HG02943 (cell line): Measurements from ENCODE around the gene SNRPD2.
A peak's percentile ranks its signal among the peaks of the same experiment; 100 is the strongest.
"Not testable (repeated sequence)": the region's sequence is repeated elsewhere in the genome, so short reads cannot be mapped to it uniquely, and the experiment has no call there.

Experiments used
- ATAC-seq: cut with Tn5 transposase; IDR thresholded peaks from one replicate; pipeline ENCODE4 v1.9.1; 2021; ENCODE audit warnings: mild to moderate bottlenecking, low read depth, moderate library complexity; ENCODE audit not compliant: unreplicated experiment

SNRPD2 gene

DNA sequence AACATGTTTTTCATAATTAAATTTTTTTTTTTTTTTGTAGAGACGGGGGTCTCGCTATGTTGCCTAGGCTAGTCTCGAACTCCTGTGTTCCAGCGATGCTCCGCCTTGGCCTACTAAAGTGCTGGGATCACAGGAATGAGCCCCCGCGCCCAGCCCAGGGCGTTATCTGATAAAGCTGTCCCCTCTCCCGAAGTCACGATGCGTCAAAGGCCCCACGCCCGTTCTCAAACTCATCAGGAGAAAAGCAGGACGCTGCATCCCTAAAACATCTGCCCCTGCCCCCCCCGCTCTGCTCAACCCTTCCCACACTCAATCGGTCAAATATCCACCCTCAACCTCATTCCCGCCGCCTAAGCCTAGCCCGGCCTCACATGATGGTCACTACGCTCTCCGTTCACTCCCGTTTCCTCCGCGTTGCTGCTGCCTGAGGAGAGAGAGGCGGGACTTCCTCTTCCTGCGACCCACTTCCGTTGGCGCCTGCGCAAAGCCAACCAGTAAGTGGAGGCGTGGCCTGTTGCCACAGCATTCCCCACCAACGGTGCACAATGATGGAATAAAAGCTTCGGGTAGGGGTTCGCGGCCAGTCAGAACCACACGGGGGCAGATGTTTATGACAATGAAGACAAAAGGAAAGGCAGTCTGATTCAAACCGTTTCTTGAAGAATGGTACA is at the start of gene SNRPD2:
SNRPD2 (minus strand) TSS at position 438 of the 671 bp plus-strand sequence; CDS start at position 373, 65 bp downstream.
- peak; percentile 52 for ATAC-seq

DNA sequence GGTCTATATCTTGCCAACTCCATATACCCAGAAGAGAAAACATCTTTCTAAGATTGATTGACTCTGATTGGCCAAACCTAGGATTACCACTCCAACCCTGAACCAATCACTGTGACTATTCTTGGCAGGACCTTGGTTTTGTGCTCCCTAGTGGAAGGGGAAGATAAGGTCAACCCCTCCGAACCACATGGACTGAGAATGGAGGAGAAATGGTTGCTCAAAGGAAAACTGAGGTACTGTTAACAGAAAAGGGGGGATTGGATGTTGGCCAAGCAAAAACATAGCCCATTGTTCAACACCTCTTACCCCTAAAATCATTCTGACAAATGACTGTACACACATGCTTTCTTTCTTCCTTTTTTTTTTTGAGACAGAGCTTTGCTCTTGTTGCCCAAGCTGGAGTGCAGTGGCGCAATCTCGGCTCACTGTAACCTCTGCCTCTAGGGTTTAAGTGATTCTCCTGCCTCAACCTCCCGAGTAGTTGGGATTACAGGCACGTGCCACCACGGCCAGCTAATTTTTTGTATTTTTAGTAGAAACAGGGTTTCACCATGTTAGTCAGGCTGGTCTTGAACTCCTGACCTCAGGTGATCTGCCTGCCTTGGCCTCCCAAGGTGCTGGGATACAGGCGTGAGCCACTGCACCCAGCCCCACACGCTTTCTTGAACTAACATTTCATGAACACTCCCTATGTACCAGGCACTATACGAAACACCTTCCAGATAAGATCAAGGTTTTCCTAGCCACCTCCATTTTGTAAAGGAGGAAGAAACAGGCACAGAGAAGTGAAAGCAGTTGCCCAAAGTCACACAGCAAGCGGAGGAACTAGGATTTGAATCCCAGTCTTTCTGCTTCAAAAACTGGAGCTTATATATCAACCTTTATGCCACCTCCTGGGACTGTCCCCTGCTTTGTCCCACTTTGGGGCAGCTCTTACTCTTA is 48.0 kb upstream of the SNRPD2 start:
- no peak for ATAC-seq

DNA sequence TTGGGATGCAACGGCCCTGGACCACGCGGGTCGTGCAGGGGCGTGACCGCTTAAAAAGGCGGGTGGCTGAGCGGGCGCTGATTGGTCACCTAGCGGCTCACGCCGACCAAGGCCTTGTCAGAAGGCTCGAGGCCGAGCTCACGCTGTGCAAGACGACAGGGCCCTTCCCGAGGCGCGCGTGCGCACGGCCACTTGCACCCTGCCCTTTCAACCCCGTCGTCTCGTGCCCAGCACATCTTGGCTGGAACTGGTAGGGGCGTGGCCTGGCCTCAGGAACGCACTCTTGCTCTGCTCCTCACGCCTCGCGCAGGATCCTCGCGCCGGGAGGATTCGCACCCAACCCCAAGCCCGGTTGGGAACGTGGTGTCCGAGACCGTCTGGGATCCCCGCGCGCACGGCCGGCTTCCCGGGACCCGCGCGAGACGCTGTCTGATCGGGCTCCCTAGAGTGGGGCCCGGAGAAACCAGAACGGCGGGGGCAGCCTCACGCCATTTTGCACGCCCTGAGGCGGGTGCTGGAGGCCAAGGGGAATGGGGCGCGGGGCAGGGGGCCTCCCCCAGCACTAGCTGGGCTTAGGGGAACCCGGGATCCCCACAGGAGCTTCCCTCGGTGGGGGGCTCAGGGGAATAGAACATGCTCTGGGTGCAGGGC is 41.5 kb upstream of the SNRPD2 start, which contains the start of gene MEIOSIN:
MEIOSIN (plus strand) TSS at position 280 of the 651 bp plus-strand sequence. CDS start 1,938 bp downstream, outside the sequence.
- ATAC-seq, result no peak

DNA sequence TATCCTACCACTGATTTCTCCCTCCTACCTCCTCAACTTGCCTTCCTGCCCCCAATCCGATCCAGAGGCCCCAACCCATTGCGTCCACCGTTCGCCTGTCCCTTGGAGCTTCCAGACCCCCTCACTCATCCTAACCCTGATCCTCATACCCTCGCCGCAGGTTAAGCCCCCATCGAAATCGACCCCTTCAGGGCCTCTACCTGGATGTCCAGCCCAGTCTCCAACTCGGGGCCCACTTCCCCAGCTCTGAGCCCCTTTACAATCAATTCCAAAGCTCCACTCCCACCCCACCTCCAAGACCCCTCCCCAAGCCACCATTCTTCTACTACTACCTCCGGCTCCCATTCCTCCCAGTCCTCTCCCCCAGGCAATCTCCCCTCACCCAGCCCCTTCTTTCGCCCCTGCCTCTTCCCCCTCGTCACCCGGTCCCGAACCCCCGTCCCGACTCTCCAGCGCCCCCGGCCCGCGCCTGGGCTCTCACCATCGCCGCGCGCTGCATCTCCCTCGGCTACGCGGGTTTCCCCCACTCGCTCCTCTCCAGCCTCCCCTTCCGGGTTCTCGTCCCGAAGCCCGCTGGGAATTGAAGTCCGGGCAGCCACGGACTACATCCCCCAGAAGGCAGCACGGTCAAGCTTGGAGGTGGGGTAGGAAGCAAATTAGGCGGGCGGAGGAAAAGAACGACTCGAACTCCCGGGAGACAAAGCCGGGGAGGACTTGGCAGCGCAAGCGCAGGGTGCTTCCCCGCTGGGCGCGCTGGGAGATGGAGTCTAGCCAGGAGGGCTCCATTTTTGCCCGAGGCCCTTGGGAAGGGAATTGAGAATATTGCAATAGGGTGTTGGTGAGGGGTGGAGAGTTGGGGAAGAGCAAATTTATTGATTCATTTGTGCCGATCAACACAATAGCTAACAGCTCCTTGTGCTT is 38.9 kb upstream of the SNRPD2 start, which contains the start of gene FBXO46:
FBXO46 (minus strand) TSS at position 529 of the 921 bp plus-strand sequence. CDS start 17,401 bp downstream, outside the sequence.
- ATAC-seq, result peak; percentile 78

DNA sequence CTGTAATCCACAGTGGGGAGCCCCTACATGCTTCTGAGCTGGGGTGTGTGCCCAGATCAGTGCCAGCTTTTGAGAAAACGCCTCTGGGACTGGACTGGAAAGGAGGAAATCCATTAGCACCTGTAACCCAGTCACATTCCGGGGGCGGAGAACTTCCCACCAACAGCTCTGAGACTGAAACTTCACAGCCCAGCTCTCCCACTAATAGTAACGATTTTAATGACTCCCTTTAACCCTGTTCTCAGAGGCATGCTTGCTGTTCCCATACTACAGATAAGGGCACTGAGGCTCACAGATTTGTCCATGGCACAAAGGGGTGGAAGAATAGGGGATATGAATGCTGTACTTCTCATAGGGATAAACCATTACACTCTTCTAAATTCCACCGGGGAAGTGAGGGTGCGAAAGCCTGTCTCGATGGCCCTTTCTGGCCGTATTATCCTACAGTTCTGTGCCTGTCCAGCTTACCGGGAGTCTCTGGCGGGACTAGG is 38.1 kb upstream of the SNRPD2 start:
- no peak for ATAC-seq

DNA sequence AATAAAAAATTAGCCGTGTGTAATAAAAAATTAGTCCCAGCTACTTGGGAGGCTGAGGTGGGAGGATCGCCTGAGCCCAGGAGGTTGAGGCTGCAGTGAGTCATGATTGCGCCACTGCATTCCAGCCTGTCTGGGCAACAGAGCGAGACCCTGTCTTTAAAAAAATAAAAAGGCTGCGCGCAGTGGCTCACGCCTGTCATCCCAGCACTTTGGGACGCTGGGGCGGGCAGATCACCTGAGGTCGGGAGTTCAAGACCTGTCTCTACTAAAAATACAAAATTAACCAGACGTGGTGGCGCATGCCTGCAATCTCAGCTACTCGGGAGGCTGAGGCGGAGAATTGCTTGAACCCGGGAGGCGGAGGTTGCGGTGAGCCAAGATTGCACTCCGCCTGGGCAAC is 36.9 kb upstream of the SNRPD2 start:
- not testable (repeated sequence) for ATAC-seq

DNA sequence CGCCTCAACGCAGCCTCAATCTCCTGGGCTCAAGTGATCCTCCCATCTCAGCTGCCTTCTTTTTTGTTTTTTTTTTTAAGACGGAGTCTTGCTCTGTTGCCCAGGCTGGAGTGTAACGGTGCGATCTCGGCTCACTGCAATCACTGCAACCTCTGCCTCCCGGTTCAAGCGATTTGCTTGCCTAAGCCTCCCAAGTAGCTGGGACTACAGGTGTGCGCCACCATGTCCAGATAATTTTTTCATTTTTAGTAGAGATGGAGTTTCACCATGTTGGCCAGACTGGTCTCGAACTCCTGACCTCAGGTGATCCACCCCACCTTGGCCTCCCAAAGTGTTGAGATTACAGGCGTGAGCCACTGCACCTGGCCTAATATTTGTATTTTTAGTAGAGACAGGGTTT is 28.3 kb upstream of the SNRPD2 start:
- not testable (repeated sequence) for ATAC-seq

DNA sequence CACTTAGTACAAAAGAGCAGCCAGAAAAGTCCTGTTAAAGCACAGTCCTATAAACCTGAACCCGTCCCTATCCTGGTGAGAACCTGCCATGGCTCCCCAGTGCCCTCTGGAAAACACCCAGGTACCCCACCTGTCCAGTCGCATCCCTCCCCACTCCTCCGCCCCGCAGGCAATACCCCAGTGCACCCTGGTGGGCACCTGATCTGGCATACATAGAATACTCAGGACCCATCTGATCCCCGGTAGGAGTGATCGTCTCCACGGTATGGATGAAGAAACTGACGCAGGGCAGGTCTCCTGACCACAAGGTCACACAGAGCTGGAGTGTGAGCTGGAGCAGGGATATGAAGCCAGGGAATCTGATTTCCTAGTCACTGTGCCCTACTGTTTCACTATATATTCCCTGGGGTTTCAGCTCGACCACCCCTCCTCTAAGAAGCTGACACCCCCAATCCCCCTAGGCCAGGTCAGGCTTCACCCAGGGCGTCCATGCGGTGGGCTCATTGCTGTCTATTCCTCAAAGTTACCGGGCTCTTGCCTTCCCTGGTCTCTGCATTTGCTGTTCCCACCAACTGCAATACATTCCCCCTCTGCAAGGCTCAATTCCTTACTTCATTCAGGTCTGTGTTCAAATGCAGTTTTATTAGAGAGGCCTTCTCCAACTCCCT is 26.4 kb upstream of the SNRPD2 start:
- ATAC-seq, result no peak

DNA sequence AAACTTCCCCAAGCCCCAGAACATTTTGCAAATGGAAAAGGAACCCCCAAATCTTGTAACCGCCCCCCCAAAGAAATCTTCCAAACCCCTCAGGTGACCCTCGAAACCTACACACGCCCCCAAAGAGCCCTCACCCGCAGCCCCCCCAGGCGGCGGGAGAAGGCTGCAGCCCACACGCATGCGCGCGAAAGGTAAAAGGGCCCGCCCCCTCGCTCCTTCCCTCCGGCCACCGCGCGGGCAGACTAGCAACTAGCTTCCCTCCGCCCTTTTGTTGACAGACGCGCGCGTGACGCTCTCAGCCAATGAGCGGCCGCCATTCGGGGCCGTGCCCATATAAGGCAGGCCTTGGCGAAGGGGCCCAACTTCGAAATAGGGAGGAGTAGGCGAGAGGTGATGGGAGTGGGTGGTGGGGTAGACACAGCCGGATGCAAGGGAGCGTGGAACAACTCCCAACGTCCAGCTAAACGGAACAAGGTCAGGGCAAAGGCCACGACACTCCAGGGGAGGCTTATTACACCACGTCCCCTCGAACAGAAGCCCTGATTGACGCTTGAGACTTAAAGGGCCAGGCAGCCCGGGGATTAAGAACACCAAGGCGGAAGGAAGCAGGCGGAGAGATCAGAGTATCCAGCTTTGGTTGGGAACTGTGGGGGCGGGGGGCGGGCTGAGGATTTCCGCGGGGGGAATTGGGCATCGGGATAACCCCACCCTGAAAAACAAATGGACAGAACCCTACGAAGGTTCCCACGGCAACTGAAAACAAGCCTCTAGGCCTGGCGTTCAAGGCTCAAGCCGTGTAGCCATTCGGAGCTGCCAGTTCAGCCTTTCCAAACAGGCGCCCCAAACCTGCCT is 25.6 kb upstream of the SNRPD2 start:
- ATAC-seq, result peak; percentile 96

DNA sequence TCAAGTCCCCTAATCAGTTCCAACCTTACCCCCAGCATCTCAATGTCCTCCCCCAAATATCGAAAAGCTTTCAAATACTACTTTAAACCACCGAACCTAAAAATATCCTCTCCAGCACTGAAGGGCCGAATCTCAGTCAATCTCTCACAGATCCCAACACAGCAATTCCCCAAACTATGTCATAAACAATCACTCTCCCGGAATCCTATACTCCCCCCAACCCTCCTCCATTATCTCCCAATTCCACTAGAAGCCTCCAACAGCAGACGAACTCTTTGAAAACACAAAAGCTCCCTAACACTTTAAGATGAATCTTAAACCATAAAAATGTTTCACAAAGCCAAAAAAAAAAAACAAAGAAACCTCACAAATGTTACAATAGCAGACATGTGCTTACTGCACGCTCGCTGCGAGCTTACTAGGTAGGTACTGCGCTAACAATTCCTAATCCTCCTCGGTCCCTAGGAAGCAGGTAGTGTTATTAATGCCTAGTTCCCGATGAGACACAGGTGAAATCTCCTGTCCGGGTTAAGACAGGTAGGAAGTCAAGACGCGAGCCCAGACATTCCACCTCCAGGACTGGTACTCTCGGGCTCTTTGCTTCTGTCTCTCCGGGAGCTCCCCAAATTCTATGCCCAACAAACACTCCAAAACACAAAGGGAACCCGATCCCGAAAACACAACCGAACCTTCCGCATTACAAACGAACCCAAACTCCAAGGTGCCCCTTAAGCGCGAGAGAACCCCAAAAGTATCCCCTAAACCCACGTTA is 24.8 kb upstream of the SNRPD2 start:
- no peak for ATAC-seq

DNA sequence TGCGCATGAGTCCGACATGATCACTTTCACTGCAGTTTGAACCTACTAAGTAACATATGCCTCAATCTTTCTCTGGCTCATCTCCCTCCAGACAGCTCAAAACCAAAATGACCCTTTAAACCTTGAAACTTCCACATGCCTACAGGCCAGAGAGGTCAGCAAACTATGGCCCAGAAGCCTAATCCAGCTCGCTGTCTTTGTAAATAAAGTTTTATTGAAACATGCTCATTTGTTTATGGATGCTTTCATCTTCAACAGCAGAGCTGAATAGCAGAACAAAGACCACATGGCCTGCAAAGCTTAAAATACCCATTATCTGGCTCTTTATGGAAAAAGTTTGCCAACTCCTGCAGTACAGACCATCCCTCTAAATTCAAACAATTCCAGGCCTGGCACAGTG is 23.4 kb upstream of the SNRPD2 start:
- no peak for ATAC-seq

DNA sequence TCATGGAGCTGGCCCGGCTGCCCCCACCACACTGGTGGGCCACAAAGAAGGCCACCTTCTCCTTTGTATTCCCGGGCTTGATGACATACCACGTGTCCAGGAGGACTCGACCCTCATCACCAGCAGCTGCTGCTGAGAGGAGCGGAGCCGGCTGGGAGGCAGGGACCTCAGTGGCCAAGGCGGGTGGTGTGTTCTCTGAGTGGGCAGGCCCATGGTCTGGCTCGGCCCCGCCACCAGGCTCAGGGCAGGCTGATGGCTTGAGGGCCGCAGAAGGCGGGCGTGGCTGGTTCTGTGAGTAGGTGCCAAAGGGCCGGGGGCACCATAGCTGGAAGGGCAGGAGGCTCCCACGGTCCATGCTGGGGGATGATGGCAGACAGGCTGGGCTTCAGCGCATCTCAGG is 21.4 kb upstream of the SNRPD2 start:
- ATAC-seq, result no peak

DNA sequence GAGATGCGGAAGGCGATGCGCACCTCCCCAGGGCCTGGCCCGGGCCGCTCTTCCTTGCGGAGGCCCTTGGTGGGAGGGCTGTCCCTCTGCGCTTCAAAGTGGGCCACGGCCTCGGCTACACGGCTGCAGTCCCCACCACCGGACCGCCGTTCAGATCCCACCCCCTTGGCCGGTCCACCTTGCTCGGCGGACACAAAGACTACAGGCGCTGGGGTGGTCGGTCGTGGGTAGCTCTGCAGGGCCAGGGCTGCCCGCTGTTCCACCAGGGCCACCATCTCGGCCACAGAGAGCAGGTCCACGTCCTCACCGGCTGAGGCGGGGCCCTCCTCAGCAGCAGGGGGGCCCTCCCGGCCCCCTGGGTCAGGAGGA is 20.9 kb upstream of the SNRPD2 start:
- ATAC-seq, result no peak

DNA sequence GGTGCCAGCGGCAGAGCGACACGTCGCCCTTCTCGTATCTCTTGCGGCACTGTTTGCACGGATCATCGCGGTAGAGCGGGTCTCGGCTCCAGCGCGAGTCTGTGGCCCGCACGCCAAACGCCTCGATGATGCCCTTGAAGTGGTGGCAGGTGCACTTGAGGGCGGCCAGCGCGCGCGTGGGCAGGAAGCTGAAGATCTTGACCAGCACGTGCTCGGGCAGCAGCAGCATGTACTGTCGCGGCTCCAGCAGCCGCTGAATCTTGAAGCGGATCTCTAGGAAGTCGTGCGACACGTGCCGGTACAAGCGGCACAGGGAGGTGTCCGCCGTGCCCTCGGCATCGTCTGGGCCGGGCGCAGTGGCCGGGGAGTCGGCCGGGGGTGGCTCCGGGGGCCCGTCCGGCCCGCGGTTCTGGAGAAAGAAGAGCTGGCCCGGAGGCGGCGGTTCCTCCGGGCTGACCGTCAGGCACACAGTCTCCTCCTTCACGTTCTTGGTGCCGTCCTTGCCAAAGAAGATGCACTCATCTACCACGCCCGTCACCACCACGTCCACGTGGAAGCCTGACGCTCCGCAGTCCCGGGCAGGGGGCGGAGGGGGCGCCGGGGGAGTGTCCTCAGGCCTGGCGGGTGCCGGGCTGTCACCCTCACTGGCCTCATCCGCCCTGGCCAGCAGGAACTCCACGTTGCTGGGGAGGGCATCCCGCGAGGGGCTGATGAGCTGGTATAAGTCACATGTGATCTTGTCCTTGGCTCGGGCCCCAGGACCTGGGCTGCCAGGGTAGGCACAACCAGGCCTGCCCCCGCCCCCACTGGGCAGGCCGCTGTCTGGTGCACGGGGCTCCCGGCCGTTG is 20.3 kb upstream of the SNRPD2 start:
- ATAC-seq, result no peak

DNA sequence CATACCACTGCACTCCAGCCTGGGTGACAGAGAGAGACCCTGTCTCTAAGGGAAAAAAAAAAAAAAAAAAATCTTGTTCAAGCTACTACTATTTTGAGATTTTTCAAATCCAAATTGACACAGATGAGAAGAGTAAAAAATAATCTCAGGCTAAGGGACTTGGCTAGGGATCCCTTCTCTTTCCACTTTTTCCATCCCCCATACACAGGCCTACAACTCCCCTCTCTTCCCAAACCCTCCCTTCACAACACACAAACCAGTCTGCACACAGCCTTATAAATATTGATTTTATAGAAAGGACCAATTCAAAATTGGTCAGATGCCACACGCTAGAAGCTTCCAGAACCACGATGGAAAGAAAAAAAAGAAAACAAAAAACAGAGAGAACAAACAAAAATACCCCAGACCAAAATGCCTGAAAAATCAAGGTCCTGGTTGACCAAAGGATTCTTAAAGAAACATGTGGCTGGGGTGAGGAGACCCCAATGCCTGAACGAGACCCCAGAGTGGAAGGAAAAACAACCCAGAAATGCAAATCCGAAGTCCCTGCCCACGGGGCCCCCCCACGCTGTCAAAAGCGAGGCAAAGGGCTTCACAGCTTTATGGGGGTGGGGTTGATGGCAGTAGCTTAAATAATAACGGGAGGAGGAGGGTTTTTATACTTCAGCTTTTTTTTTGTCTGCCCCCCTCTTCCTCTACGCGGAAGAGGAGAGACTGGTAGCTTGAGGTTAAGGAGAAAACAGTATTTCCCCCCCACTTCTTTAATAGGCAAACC is 18.8 kb upstream of the SNRPD2 start:
- ATAC-seq, result no peak
